ENCODE measurements around the gene KCNIP1.

DNA sequence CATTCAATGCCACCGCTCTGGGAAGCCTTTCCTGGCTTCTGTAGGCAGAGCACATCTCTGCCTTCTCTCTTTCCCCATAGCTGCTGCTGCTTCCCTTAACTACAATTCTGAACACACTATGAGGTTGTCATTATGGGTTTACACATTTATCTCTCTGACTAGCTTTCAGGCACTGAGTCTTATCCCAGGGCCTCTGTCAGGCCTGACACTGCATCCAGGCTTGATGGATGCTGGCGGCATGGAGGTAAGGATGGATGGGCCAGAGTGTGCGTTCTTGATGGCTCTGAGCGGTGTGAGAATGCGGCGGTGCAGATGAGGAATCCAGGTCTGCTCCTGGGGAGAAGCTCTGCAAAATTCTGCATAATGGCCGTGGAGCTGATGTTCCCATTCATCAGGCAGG is 6.3 kb downstream of the KCNIP1 start:
- TF ChIP-seq, protein P1, sequence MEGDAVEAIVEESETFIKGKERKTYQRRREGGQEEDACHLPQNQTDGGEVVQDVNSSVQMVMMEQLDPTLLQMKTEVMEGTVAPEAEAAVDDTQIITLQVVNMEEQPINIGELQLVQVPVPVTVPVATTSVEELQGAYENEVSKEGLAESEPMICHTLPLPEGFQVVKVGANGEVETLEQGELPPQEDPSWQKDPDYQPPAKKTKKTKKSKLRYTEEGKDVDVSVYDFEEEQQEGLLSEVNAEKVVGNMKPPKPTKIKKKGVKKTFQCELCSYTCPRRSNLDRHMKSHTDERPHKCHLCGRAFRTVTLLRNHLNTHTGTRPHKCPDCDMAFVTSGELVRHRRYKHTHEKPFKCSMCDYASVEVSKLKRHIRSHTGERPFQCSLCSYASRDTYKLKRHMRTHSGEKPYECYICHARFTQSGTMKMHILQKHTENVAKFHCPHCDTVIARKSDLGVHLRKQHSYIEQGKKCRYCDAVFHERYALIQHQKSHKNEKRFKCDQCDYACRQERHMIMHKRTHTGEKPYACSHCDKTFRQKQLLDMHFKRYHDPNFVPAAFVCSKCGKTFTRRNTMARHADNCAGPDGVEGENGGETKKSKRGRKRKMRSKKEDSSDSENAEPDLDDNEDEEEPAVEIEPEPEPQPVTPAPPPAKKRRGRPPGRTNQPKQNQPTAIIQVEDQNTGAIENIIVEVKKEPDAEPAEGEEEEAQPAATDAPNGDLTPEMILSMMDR (IDR thresholded peaks at IDR 0.05; ENCODE audit: low read length), result no peak
- no peak for TF ChIP-seq EZH2 (IDR thresholded peaks at IDR 0.05; ENCODE audit: borderline replicate concordance, low read length)
